HepG2 (cell line): ENCODE data around the gene CYBC1. TPM values are rescaled to one million over a fixed set of nuclear protein-coding genes. Genes with fewer than 3 reads are reported as not detected.

Source experiments
- ATAC-seq: fragments of 200-7000 bp; cut with Tn5 transposase; 3 replicates; pipeline ENCODE4 v1.9.1; 2020; ENCODE audit warnings: mild to moderate bottlenecking, moderate library complexity
- BruUV-seq: library from RNA; stranded (reverse); fragments of 400-500 nt; replicated peaks from 2 replicates; lab custom pipeline; 2021; lab: Mats Ljungman, UMichigan
- CTCF ChIA-PET: fragments of 300-600 bp; formaldehyde crosslinking; extraction: SDS; loops from one replicate; lab custom pipeline; 2021; ENCODE audit warnings: low total read pairs, inconsistent platforms, low intra/inter-chr PET ratio; lab: Yijun Ruan, JAX
- POLR2A ChIA-PET: fragments of 350-600 bp; sonication (Branson Sonifier 250); formaldehyde crosslinking; loops from one replicate; lab custom pipeline; 2020; ENCODE audit warnings: antibody characterized with exemption, inconsistent platforms; lab: Yijun Ruan, JAX
- DNase-seq: peaks from one replicate; pipeline ENCODE4 v3.0.0-alpha.2; 2015; ENCODE audit warnings: low spot score
- FAIRE-seq: peaks from 3 replicates; lab custom pipeline; 2011; peaks lifted over from hg19 to GRCh38; lab: Jason Lieb, UNC
- H2AFZ ChIP-seq: one replicate; pipeline ENCODE4 v1.6.1; 2011; ENCODE audit warnings: low read length, inconsistent platforms
- H3K27ac ChIP-seq: fragments of 300-600 bp; 3 replicates; pipeline ENCODE4 v1.8.0; 2011; ENCODE audit warnings: mixed run types, mild to moderate bottlenecking, mixed read lengths, low read length, inconsistent platforms; ENCODE audit not compliant: insufficient read depth; ENCODE audit errors: extremely low read length
- H3K27me3 ChIP-seq, 2 experiments: fragments of 200-600 bp in 1 of 2; 2 replicates in 1 of 2; 3 replicates in 1 of 2; pipeline versions ENCODE4 v1.6.0 to v1.8.0; 2011; ENCODE audit warnings: low read length in 2 of 2, mild to moderate bottlenecking in 2 of 2, moderate library complexity in 2 of 2, inconsistent platforms in 1 of 2; ENCODE audit not compliant: insufficient read depth in 2 of 2, control insufficient read depth in 1 of 2
- H3K36me3 ChIP-seq, 2 experiments: fragments of 200-600 bp in 1 of 2; replicated peaks in 1 of 2; 2 replicates in 1 of 2; 3 replicates in 1 of 2; pipeline versions ENCODE4 v1.5.1 to v1.8.0; 2011; ENCODE audit warnings: low read length in 2 of 2, inconsistent platforms in 1 of 2; ENCODE audit not compliant: insufficient read depth in 2 of 2, control insufficient read depth in 1 of 2
- H3K4me1 ChIP-seq: 2 replicates; pipeline ENCODE4 v1.5.1; 2012; ENCODE audit warnings: low read length, inconsistent platforms; ENCODE audit not compliant: insufficient read depth
- H3K4me2 ChIP-seq: 2 replicates; pipeline ENCODE4 v1.6.0; 2011; ENCODE audit warnings: low read depth, low read length, inconsistent platforms
- H3K4me3 ChIP-seq, 3 experiments: fragments of 200-600 bp in 1 of 3; sonication (generic), shearing (Covaris generic) in 1 of 3; replicated peaks in 1 of 3; 2 replicates each; pipeline ENCODE4 v1.5.1; 2011 to 2016; ENCODE audit warnings: low read length in 3 of 3, inconsistent platforms in 2 of 3, low read depth in 2 of 3, mild to moderate bottlenecking in 2 of 3, control low read depth in 1 of 3, mixed read lengths in 1 of 3; ENCODE audit not compliant: insufficient read depth in 1 of 3
- H3K79me2 ChIP-seq: one replicate; pipeline ENCODE4 v1.6.1; 2011; ENCODE audit warnings: low read length, inconsistent platforms; ENCODE audit not compliant: insufficient read depth
- H3K9ac ChIP-seq: 2 replicates; pipeline ENCODE4 v1.6.0; 2011; ENCODE audit warnings: mild to moderate bottlenecking, low read depth, low read length, inconsistent platforms; ENCODE audit not compliant: insufficient read depth
- H3K9me3 ChIP-seq: 2 replicates; pipeline ENCODE4 v1.5.1; 2012; ENCODE audit warnings: mild to moderate bottlenecking, low read length
- H4K20me1 ChIP-seq: 2 replicates; pipeline ENCODE4 v1.6.0; 2011; ENCODE audit warnings: inconsistent platforms, mild to moderate bottlenecking, low read length, moderate library complexity; ENCODE audit not compliant: insufficient read depth
- ARID3A ChIP-seq: IDR thresholded peaks from 2 replicates; pipeline ENCODE4 v1.6.1; 2012; ENCODE audit warnings: low read depth, low read length, improper control_type of control experiment
- CBX5 ChIP-seq: sonication (generic); formaldehyde crosslinking; IDR thresholded peaks from 2 replicates; pipeline ENCODE4 v1.4.0; 2020; ENCODE audit warnings: missing genetic modification reagents, borderline replicate concordance
- CERS6 ChIP-seq: sonication (generic); formaldehyde crosslinking; IDR thresholded peaks from 2 replicates; pipeline ENCODE4 v1.5.0; 2020; ENCODE audit warnings: missing genetic modification reagents
- PITX1 ChIP-seq: sonication (generic); formaldehyde crosslinking; IDR thresholded peaks from 2 replicates; pipeline ENCODE4 v1.5.1; 2020; ENCODE audit warnings: mild to moderate bottlenecking, missing genetic modification reagents
- SMARCE1 ChIP-seq: fragments of 450-650 bp; IDR thresholded peaks from 2 replicates; pipeline ENCODE4 v1.6.1; 2017; ENCODE audit warnings: borderline replicate concordance
- SRF ChIP-seq: IDR thresholded peaks from 2 replicates; pipeline ENCODE4 v1.6.1; 2011; ENCODE audit warnings: mild to moderate bottlenecking, low read depth, low read length, moderate library complexity
- ZNF101 ChIP-seq: sonication (generic); formaldehyde crosslinking; IDR thresholded peaks from 2 replicates; pipeline ENCODE4 v1.4.0; 2020; ENCODE audit warnings: mild to moderate bottlenecking, low read depth, missing genetic modification reagents, borderline replicate concordance
- WGBS: methylation state at CpG from one replicate; pipeline ENCODE4 v1.1.6; 2017; ENCODE audit warnings: low lambda C conversion rate; 5-methylcytosine and 5-hydroxymethylcytosine counted together
- in situ Hi-C: cut with HindIII; loops from 2 replicates; pipeline ENCODE4 v1.10.0; 2017; ENCODE audit warnings: low pct_unique_long_range_greater_than_20kb; ENCODE audit not compliant: extremely low pct_ligation_motif_present
- intact Hi-C: fragments of 100-400 bp; cut with micrococcal nuclease; formaldehyde crosslinking; loops from one replicate; pipeline ENCODE4 v1.10.0; 2022; ENCODE audit not compliant: unreplicated experiment
- polyA plus RNA-seq, 8 experiments: library from polyadenylated mRNA; depleted of rRNA in 3 of 8; stranded (reverse) in 7 of 8; unstranded in 1 of 8; fragments of >200 nt; fragmentation: Illumina TruSeq in 4 of 8; extraction: Trizol in 4 of 8; gene quantifications; 2 replicates each; pipeline versions ENCODE4 v1.2.1 to v1.2.3, GENCODE V29; 2011 to 2016; ENCODE audit warnings: low read depth in 4 of 8, missing spikeins in 1 of 8, mixed read lengths in 1 of 8; ENCODE audit not compliant: insufficient read depth in 1 of 8
- total RNA-seq, 5 experiments: library from RNA; depleted of rRNA; stranded (reverse); fragments of >200 nt; fragmentation: Illumina TruSeq; extraction: Trizol; gene quantifications; 2 replicates each; pipeline ENCODE4 v1.2.3, GENCODE V29; 2016; ENCODE audit warnings: low read depth in 1 of 5
- TF ChIP-seq, protein P1 (sequence below), 2 experiments: sonication (generic) in 1 of 2; formaldehyde crosslinking in 1 of 2; IDR thresholded peaks; 2 replicates each; pipeline versions ENCODE4 v1.5.1 to v1.6.1; 2011 to 2020; ENCODE audit warnings: borderline replicate concordance in 1 of 2, low read depth in 1 of 2, low read length in 1 of 2, mild to moderate bottlenecking in 1 of 2, missing genetic modification reagents in 1 of 2, moderate library complexity in 1 of 2
- TF ChIP-seq, protein P2 (sequence below): sonication (generic); formaldehyde crosslinking; IDR thresholded peaks from 2 replicates; pipeline ENCODE4 v1.8.0; 2022; ENCODE audit warnings: missing genetic modification reagents, mild to moderate bottlenecking, moderate library complexity, borderline replicate concordance
- TF ChIP-seq, protein P3 (sequence below): sonication (generic); formaldehyde crosslinking; IDR thresholded peaks from 2 replicates; pipeline ENCODE4 v1.5.1; 2020; ENCODE audit warnings: missing genetic modification reagents, mild to moderate bottlenecking, borderline replicate concordance

Gene CYBC1
- total and polyA plus RNA-seq, 2 of the 13 experiments (the other 11 are each of a cell fraction or from before 2014, with no cell fraction given) = 43.4 to 44.1 TPM

DNA sequence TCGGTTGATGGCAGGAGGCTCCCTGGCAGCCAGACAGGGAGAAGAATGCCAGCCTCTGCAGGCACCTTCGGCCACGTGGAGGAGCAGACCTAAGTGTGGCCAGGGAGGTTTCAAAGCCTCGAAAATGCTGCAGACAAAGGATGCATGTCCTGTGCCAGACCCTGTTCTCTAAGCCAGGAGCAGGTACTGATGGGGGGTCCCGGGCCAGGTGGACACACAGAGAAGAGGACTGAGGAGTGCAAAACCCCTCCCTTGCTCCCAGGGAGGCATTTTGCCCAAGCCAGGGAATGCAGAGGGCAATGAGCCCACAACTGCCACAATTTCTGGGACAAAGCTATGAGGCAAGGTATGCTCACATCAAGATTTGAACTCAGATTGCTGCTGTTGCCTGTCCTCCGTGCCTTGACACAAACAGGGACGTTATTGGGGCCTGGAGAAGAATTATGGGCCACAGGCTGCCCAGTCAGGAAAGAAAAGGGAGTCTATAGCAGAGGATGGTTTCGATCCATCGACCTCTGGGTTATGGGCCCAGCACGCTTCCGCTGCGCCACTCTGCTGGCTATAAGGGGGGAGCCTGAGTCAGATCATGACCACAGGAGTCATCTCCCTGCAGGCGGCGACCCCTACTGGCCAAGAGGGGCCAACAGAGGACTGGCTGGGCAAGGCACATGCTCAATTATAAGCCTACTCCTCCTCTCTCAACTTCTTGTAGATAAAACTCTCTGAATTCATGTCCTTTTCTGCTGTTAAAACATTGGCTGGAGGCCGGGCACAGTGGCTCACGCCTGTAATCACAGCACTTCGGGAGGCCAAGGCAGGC, 43.9 kb upstream of the CYBC1 start:
- H3K79me2 ChIP-seq = no peaks in the 10 kb centered on the region
- POLR2A ChIA-PET = interaction anchor here (0.6 to 3.1 kb wide), 17 partner anchors 8 to 158 kb away, joined by 3 to 18 read pairs (median 5); partner anchors contain the start of genes FOXK2 and NARF
- FAIRE-seq (peak; percentile 99), DNase-seq (peak; percentile 97), ATAC-seq (peak; percentile 89)
- peak overlapping the region; percentile 11 for H2AFZ ChIP-seq
- no peaks in the 10 kb centered on the region for H3K36me3 ChIP-seq
- peak overlapping the region; percentile 57 to 69 (median 60); a peak in 5 of 6 replicates for H3K4me3 ChIP-seq
- no peaks in the 10 kb centered on the region for H4K20me1 ChIP-seq
- H3K9me3 ChIP-seq = no peaks in the 10 kb centered on the region
- peak overlapping the region; percentile 42 for H3K9ac ChIP-seq
- under 1% methylated on average over 14 of the region's 17 CpGs for WGBS
- H3K4me1 ChIP-seq = peaks cover 55% of the 10 kb centered on the region
- H3K27me3 ChIP-seq = no peaks in the 10 kb centered on the region; a peak in 1 of 5 replicates
- TSS peak; percentile 100 for BruUV-seq
- peak overlapping the region; percentile 11 for H3K27ac ChIP-seq
- in situ Hi-C loops (no loop called here), intact Hi-C loops (loop anchor here (1.0 to 2.0 kb wide), 3 partner anchors 23 to 58 kb away; partner anchors contain the start of gene NARF)
- peak overlapping the region; percentile 85 for H3K4me2 ChIP-seq
- CTCF ChIA-PET = interaction anchor here (0.8 to 2.2 kb wide), 2 partner anchors 57 to 143 kb away, joined by 5 to 15 read pairs; no protein-coding TSS in a partner anchor
- TF ChIP-seq PITX1 (peak; percentile 87), SRF (peak; percentile 16; the same call in 1 of the 2 replicates), CERS6 (CRISPR knock-in tag) (no peak), SMARCE1 (no peak), ZNF101 (CRISPR knock-in tag) (no peak), CBX5 (peak; percentile 96), ARID3A (peak; percentile 83)
- TF ChIP-seq, protein P1, sequence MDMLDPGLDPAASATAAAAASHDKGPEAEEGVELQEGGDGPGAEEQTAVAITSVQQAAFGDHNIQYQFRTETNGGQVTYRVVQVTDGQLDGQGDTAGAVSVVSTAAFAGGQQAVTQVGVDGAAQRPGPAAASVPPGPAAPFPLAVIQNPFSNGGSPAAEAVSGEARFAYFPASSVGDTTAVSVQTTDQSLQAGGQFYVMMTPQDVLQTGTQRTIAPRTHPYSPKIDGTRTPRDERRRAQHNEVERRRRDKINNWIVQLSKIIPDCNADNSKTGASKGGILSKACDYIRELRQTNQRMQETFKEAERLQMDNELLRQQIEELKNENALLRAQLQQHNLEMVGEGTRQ (IDR thresholded peaks at IDR 0.05; ENCODE audit: low read depth, low read length) = peak; percentile 22; the same call in 1 of the 2 replicates
- TF ChIP-seq, protein P1 (CRISPR knock-in tag; IDR thresholded peaks at IDR 0.05; ENCODE audit: borderline replicate concordance) = peak; percentile 60; the same call in 1 of the 2 replicates
- TF ChIP-seq, protein P2, sequence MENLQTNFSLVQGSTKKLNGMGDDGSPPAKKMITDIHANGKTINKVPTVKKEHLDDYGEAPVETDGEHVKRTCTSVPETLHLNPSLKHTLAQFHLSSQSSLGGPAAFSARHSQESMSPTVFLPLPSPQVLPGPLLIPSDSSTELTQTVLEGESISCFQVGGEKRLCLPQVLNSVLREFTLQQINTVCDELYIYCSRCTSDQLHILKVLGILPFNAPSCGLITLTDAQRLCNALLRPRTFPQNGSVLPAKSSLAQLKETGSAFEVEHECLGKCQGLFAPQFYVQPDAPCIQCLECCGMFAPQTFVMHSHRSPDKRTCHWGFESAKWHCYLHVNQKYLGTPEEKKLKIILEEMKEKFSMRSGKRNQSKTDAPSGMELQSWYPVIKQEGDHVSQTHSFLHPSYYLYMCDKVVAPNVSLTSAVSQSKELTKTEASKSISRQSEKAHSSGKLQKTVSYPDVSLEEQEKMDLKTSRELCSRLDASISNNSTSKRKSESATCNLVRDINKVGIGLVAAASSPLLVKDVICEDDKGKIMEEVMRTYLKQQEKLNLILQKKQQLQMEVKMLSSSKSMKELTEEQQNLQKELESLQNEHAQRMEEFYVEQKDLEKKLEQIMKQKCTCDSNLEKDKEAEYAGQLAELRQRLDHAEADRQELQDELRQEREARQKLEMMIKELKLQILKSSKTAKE (CRISPR knock-in tag) = no peak
- TF ChIP-seq, protein P3, sequence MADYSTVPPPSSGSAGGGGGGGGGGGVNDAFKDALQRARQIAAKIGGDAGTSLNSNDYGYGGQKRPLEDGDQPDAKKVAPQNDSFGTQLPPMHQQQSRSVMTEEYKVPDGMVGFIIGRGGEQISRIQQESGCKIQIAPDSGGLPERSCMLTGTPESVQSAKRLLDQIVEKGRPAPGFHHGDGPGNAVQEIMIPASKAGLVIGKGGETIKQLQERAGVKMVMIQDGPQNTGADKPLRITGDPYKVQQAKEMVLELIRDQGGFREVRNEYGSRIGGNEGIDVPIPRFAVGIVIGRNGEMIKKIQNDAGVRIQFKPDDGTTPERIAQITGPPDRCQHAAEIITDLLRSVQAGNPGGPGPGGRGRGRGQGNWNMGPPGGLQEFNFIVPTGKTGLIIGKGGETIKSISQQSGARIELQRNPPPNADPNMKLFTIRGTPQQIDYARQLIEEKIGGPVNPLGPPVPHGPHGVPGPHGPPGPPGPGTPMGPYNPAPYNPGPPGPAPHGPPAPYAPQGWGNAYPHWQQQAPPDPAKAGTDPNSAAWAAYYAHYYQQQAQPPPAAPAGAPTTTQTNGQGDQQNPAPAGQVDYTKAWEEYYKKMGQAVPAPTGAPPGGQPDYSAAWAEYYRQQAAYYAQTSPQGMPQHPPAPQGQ (CRISPR knock-in tag) = no peak
